H1 (cell line): Measurements from ENCODE around the gene NPHP4. TPM values are rescaled to one million over a fixed set of nuclear protein-coding genes. Genes with fewer than 3 reads are reported as not detected.

ENCODE experiments used
- CTCF ChIA-PET: fragments of 300-600 bp; sonication (Branson Sonifier 250); formaldehyde crosslinking; loops from one replicate; lab custom pipeline; 2021; ENCODE audit not compliant: partially characterized antibody; lab: Charles Lee
- POLR2A ChIA-PET: fragments of 300-600 bp; sonication (Branson Sonifier 250); formaldehyde crosslinking; loops from one replicate; lab custom pipeline; 2021; ENCODE audit warnings: inconsistent platforms; ENCODE audit not compliant: partially characterized antibody; lab: Charles Lee
- DNase-seq, 2 experiments: peaks; one replicate each; pipeline versions ENCODE4 v3.0.0 to v3.0.0-alpha.2; 2010 to 2022; ENCODE audit warnings: low spot score in 2 of 2, low read depth in 1 of 2, mixed read lengths in 1 of 2
- FAIRE-seq: peaks from 2 replicates; lab custom pipeline; 2011; peaks lifted over from hg19 to GRCh38; lab: Jason Lieb, UNC
- H2AFZ ChIP-seq: 2 replicates; pipeline ENCODE4 v1.8.1; 2012; ENCODE audit warnings: low read length, inconsistent platforms
- H2AK5ac ChIP-seq: 2 replicates; pipeline ENCODE4 v1.6.1; 2013; ENCODE audit warnings: low read depth, low read length
- H2BK120ac ChIP-seq: replicated peaks from 2 replicates; pipeline ENCODE3; 2013; ENCODE audit warnings: low read depth, low read length, inconsistent platforms
- H2BK12ac ChIP-seq: 2 replicates; pipeline ENCODE4 v1.6.1; 2013; ENCODE audit warnings: low read depth, low read length
- H2BK15ac ChIP-seq: 2 replicates; pipeline ENCODE4 v1.6.1; 2013; ENCODE audit warnings: low read length
- H2BK20ac ChIP-seq: 2 replicates; pipeline ENCODE4 v1.6.1; 2013; ENCODE audit warnings: low read length
- H2BK5ac ChIP-seq: 2 replicates; pipeline ENCODE4 v1.6.1; 2013; ENCODE audit warnings: low read depth, low read length
- H3K14ac ChIP-seq: 2 replicates; pipeline ENCODE4 v1.6.1; 2013; ENCODE audit warnings: inconsistent platforms; ENCODE audit not compliant: insufficient read length
- H3K18ac ChIP-seq: 2 replicates; pipeline ENCODE4 v1.6.1; 2013; ENCODE audit warnings: low read length; ENCODE audit errors: extremely low read depth
- H3K23ac ChIP-seq: 2 replicates; pipeline ENCODE4 v1.6.1; 2013; ENCODE audit warnings: inconsistent platforms; ENCODE audit not compliant: insufficient read length
- H3K23me2 ChIP-seq: 2 replicates; pipeline ENCODE4 v1.6.1; 2013; ENCODE audit warnings: low read depth, low read length
- H3K27ac ChIP-seq: 2 replicates; pipeline ENCODE4 v1.6.1; 2011; ENCODE audit warnings: low read depth, low read length, inconsistent platforms
- H3K27me3 ChIP-seq, 4 experiments: replicated peaks in 1 of 4; 1 replicate in 1 of 4; 2 replicates in 3 of 4; pipeline versions ENCODE4 v1.6.1 to v1.8.1; 2011 to 2013; ENCODE audit warnings: low read length in 3 of 4, mild to moderate bottlenecking in 3 of 4, inconsistent platforms in 2 of 4, mixed read lengths in 2 of 4, moderate library complexity in 1 of 4; ENCODE audit not compliant: control insufficient read depth in 3 of 4, insufficient read depth in 3 of 4; ENCODE audit errors: extremely low read depth in 1 of 4
- H3K36me3 ChIP-seq, 4 experiments: 2 replicates each; pipeline versions ENCODE4 v1.6.1 to v1.8.1; 2011 to 2013; ENCODE audit warnings: mild to moderate bottlenecking in 4 of 4, low read length in 3 of 4, moderate library complexity in 2 of 4, control low read depth in 1 of 4, inconsistent platforms in 1 of 4; ENCODE audit not compliant: insufficient read depth in 4 of 4, control insufficient read depth in 2 of 4
- H3K4ac ChIP-seq: replicated peaks from 2 replicates; pipeline ENCODE3; 2013; ENCODE audit warnings: low read length, low read depth, mixed read lengths, inconsistent platforms; ENCODE audit not compliant: insufficient read length
- H3K4me1 ChIP-seq, 4 experiments: replicated peaks in 1 of 4; 1 replicate in 1 of 4; 2 replicates in 3 of 4; pipeline versions ENCODE4 v1.6.1 to v1.8.1; 2011 to 2013; ENCODE audit warnings: low read length in 3 of 4, inconsistent platforms in 2 of 4, mixed read lengths in 1 of 4; ENCODE audit not compliant: insufficient read depth in 4 of 4, control insufficient read depth in 3 of 4
- H3K4me2 ChIP-seq, 2 experiments: 2 replicates each; pipeline versions ENCODE4 v1.6.1 to v1.8.1; 2011 to 2013; ENCODE audit warnings: low read depth in 2 of 2, low read length in 2 of 2, control low read depth in 1 of 2, inconsistent platforms in 1 of 2, mild to moderate bottlenecking in 1 of 2; ENCODE audit not compliant: insufficient read depth in 1 of 2
- H3K4me3 ChIP-seq, 4 experiments: fragments of 200-600, 300-600 bp in 1 of 4; sonication (generic), shearing (Covaris generic), sonication (Bioruptor Twin) in 1 of 4; 2 replicates each; pipeline versions ENCODE4 v1.5.1 to v1.8.1; 2011 to 2016; ENCODE audit warnings: low read length in 4 of 4, low read depth in 3 of 4, control low read depth in 2 of 4, inconsistent platforms in 2 of 4, mild to moderate bottlenecking in 2 of 4, mixed read lengths in 1 of 4, moderate library complexity in 1 of 4; ENCODE audit not compliant: insufficient read depth in 2 of 4; ENCODE audit errors: extremely low read depth in 1 of 4
- H3K56ac ChIP-seq: replicated peaks from 2 replicates; pipeline ENCODE3; 2013; ENCODE audit warnings: low read depth, mild to moderate bottlenecking, mixed read lengths, low read length, inconsistent platforms; ENCODE audit not compliant: insufficient read length
- H3K79me1 ChIP-seq: 2 replicates; pipeline ENCODE4 v1.6.1; 2013; ENCODE audit warnings: low read depth, low read length, control low read depth
- H3K79me2 ChIP-seq, 2 experiments: 2 replicates each; pipeline versions ENCODE4 v1.6.1 to v1.8.1; 2012 to 2013; ENCODE audit warnings: low read length in 2 of 2, mild to moderate bottlenecking in 2 of 2, inconsistent platforms in 1 of 2; ENCODE audit not compliant: insufficient read depth in 2 of 2, control insufficient read depth in 1 of 2
- H3K9ac ChIP-seq, 4 experiments: replicated peaks in 1 of 4; 1 replicate in 1 of 4; 2 replicates in 3 of 4; pipeline versions ENCODE4 v1.6.1 to v1.8.1; 2011 to 2013; ENCODE audit warnings: low read depth in 3 of 4, low read length in 3 of 4, control low read depth in 2 of 4, mild to moderate bottlenecking in 2 of 4, moderate library complexity in 2 of 4, inconsistent platforms in 1 of 4; ENCODE audit errors: extremely low read depth in 1 of 4
- H3K9me3 ChIP-seq, 2 experiments: 2 replicates each; pipeline versions ENCODE4 v1.6.1 to v1.8.1; 2012 to 2013; ENCODE audit warnings: mild to moderate bottlenecking in 2 of 2, moderate library complexity in 2 of 2, control low read depth in 1 of 2, inconsistent platforms in 1 of 2, low read depth in 1 of 2, low read length in 1 of 2, mixed read lengths in 1 of 2; ENCODE audit not compliant: insufficient read depth in 2 of 2
- H4K20me1 ChIP-seq, 2 experiments: replicated peaks in 1 of 2; 2 replicates each; pipeline versions ENCODE3 to v1.8.1; 2011 to 2013; ENCODE audit warnings: inconsistent platforms in 2 of 2, low read length in 2 of 2, mild to moderate bottlenecking in 1 of 2; ENCODE audit not compliant: insufficient read depth in 2 of 2, control insufficient read depth in 1 of 2
- H4K5ac ChIP-seq: 2 replicates; pipeline ENCODE4 v1.6.1; 2013; ENCODE audit warnings: low read length, low read depth, mixed read lengths, inconsistent platforms; ENCODE audit not compliant: insufficient read length
- H4K8ac ChIP-seq: 2 replicates; pipeline ENCODE4 v1.8.0; 2013; ENCODE audit warnings: mild to moderate bottlenecking, moderate library complexity, low read length, inconsistent platforms; ENCODE audit not compliant: insufficient read depth; ENCODE audit errors: extremely low read depth
- H4K91ac ChIP-seq: replicated peaks from 2 replicates; pipeline ENCODE3; 2013; ENCODE audit warnings: low read length, mixed read lengths, inconsistent platforms; ENCODE audit not compliant: insufficient read length
- ATF3 ChIP-seq: IDR thresholded peaks from 2 replicates; pipeline ENCODE4 v1.6.1; 2011; ENCODE audit warnings: low read depth, mild to moderate bottlenecking, low read length; ENCODE audit not compliant: insufficient read depth
- BACH1 ChIP-seq: IDR thresholded peaks from 2 replicates; pipeline ENCODE4 v1.6.1; 2012; ENCODE audit warnings: low read length, improper control_type of control experiment
- E2F6 ChIP-seq: IDR thresholded peaks from 2 replicates; pipeline ENCODE4 v1.6.1; 2012; ENCODE audit warnings: inconsistent platforms
- EGR1 ChIP-seq: IDR thresholded peaks from 2 replicates; pipeline ENCODE4 v1.6.1; 2011; ENCODE audit warnings: low read depth, low read length, borderline replicate concordance
- HDAC6 ChIP-seq: IDR thresholded peaks from one replicate; pipeline ENCODE4 v1.7.1; 2012; ENCODE audit warnings: low read depth, mild to moderate bottlenecking, inconsistent platforms, low read length, moderate library complexity
- MAX ChIP-seq: IDR thresholded peaks from 2 replicates; pipeline ENCODE4 v1.6.1; 2012; ENCODE audit warnings: inconsistent platforms
- POLR2A ChIP-seq, 2 experiments: IDR thresholded peaks; 1 replicate in 1 of 2; 2 replicates in 1 of 2; pipeline ENCODE4 v1.6.1; 2011; ENCODE audit warnings: low read depth in 2 of 2, low read length in 2 of 2, mild to moderate bottlenecking in 2 of 2; ENCODE audit errors: control extremely low read depth in 1 of 2
- RAD21 ChIP-seq, 2 experiments: IDR thresholded peaks in 1 of 2; conservative IDR thresholded peaks in 1 of 2; 2 replicates each; pipeline ENCODE4 v1.6.1; 2011; ENCODE audit warnings: low read depth in 2 of 2, low read length in 2 of 2, improper control_type of control experiment in 1 of 2, inconsistent platforms in 1 of 2, mild to moderate bottlenecking in 1 of 2, moderate library complexity in 1 of 2
- SAP30 ChIP-seq: fragments of 300-600 bp; sonication (generic); IDR thresholded peaks from 2 replicates; pipeline ENCODE4 v1.7.1; 2012; ENCODE audit warnings: low read length, moderate library complexity, mild to moderate bottlenecking, inconsistent platforms; ENCODE audit not compliant: insufficient read depth, insufficient replicate concordance
- SIN3A ChIP-seq, 2 experiments: IDR thresholded peaks in 1 of 2; conservative IDR thresholded peaks in 1 of 2; 2 replicates each; pipeline ENCODE4 v1.6.1; 2011 to 2012; ENCODE audit warnings: low read length in 2 of 2, improper control_type of control experiment in 1 of 2, low read depth in 1 of 2, mild to moderate bottlenecking in 1 of 2
- SRF ChIP-seq: IDR thresholded peaks from 2 replicates; pipeline ENCODE4 v1.6.1; 2011; ENCODE audit warnings: mild to moderate bottlenecking, low read depth, low read length, moderate library complexity
- TAF1 ChIP-seq: IDR thresholded peaks from 2 replicates; pipeline ENCODE4 v1.6.1; 2011; ENCODE audit warnings: mild to moderate bottlenecking, low read depth, low read length
- TAF7 ChIP-seq: optimal IDR thresholded peaks from 2 replicates; pipeline ENCODE3; 2011; ENCODE audit warnings: low read depth, mild to moderate bottlenecking, inconsistent platforms, low read length, moderate library complexity, borderline replicate concordance
- WGBS, 2 experiments: shearing (Covaris generic) in 1 of 2; methylation state at CpG; one replicate each; pipeline versions ENCODE4 v1.1.6 to v1.1.7; 2013 to 2015; ENCODE audit warnings: low lambda C conversion rate in 2 of 2, mixed read lengths in 2 of 2, inconsistent platforms in 1 of 2, low coverage in 1 of 2, missing lambda C conversion rate in 1 of 2; ENCODE audit not compliant: insufficient replicate concordance in 2 of 2, insufficient coverage in 1 of 2, insufficient read length in 1 of 2; ENCODE audit errors: extremely low coverage in 1 of 2, missing lambda C conversion rate in 1 of 2; 5-methylcytosine and 5-hydroxymethylcytosine counted together
- polyA plus RNA-seq, 7 experiments: library from polyadenylated mRNA; depleted of rRNA in 3 of 7; stranded (reverse) in 5 of 7; unstranded in 2 of 7; fragments of >200 nt in 5 of 7; fragments of 200-250 nt in 2 of 7; gene quantifications; 1 replicate in 5 of 7; 2 replicates in 1 of 7; 4 replicates in 1 of 7; pipeline versions ENCODE4 v1.2.1 to v1.2.3, GENCODE V29; 2011 to 2013; ENCODE audit warnings: missing spikeins in 2 of 7, mixed read lengths in 2 of 7
- total RNA-seq: library from RNA; stranded (reverse); fragmentation: NEBNext Ultra II Directional; extraction: Animal tissue kit (Norgen Biotek cat#: 25700); gene quantifications from 2 replicates; pipeline ENCODE4 v1.2.1, GENCODE V29; 2021

The NPHP4 gene
- total and polyA plus RNA-seq, 2 of the 8 experiments (the other 6 are each of a cell fraction or from before 2014, with no cell fraction given), result 5.8 to 14.0 TPM

- Histone ChIP-seq H2AFZ (no peak overlapping the region), H4K8ac (no peak overlapping the region), H3K18ac (no peak overlapping the region), H3K27me3 (no peaks in the 10 kb centered on the region), H3K9ac (no peak overlapping the region), H4K5ac (no peak overlapping the region), H3K4me1 (peaks cover 0 to 13% (median 3%) of the 10 kb centered on the region in 4 experiments; a peak in 3 of 7 replicates), H3K79me2 (no peaks in the 10 kb centered on the region), H2BK20ac (no peak overlapping the region), H3K4me2 (no peak overlapping the region), H4K20me1 (no peaks in the 10 kb centered on the region), H3K36me3 (peaks cover 0 to 9% (median 2%) of the 10 kb centered on the region in 4 experiments; a peak in 5 of 8 replicates), H3K14ac (no peak overlapping the region), H3K27ac (no peak overlapping the region), H3K23me2 (no peaks in the 10 kb centered on the region), H2BK15ac (no peak overlapping the region), H2BK5ac (no peak overlapping the region), H3K79me1 (no peaks in the 10 kb centered on the region), H3K4me3 (no peak overlapping the region), H4K91ac (no peak overlapping the region), H2BK120ac (no peak overlapping the region), H3K4ac (no peak overlapping the region), H3K9me3 (peaks cover 0 to 10% of the 10 kb centered on the region in 2 experiments; a peak in 1 of 4 replicates), H3K23ac (no peak overlapping the region), H2AK5ac (no peak overlapping the region), H3K56ac (no peak overlapping the region), H2BK12ac (no peak overlapping the region)
- 83% methylated on average over 5 of the region's 5 CpGs; no CpG with 5 or more reads in 1 of the 2 experiments for WGBS, 2 experiments
- DNase-seq (no peak), FAIRE-seq (no peak)
- CTCF ChIA-PET, result no interaction called here
- POLR2A ChIA-PET, result no interaction called here
- TF ChIP-seq RAD21 (IDR thresholded peaks at IDR 0.05 in 1 of 2, conservative IDR thresholded peaks at IDR 0.05 in 1 of 2; ENCODE audit: low read depth in 2 of 2, low read length in 2 of 2) (no peak), HDAC6 (no peak), MAX (no peak), BACH1 (no peak), POLR2A (IDR thresholded peaks at IDR 0.05; ENCODE audit: control extremely low read depth in 1 of 2, low read depth in 2 of 2, low read length in 2 of 2) (no peak), SIN3A (conservative IDR thresholded peaks at IDR 0.05 in 1 of 2, IDR thresholded peaks at IDR 0.05 in 1 of 2; ENCODE audit: low read depth in 1 of 2, low read length in 2 of 2) (no peak), ATF3 (no peak), TAF1 (no peak), E2F6 (no peak), SAP30 (no peak), TAF7 (no peak), EGR1 (no peak), SRF (no peak)
Observed at GRCh38 chr1:5936126-5936525, 56.1 kb downstream of the NPHP4 start.
